ENCODE results near the gene ZNF496. TPM values are rescaled to one million over a fixed set of nuclear protein-coding genes. Genes with fewer than 3 reads are reported as not detected.
"Not testable (repeated sequence)": the region's sequence is repeated elsewhere in the genome, so short reads cannot be mapped to it uniquely, and the experiment has no call there.

ZNF496 gene
- total RNA-seq, 1 experiment from 2014 or later = 21.4 TPM

GRCh38 chr1:247375747-247376146 lies 44.1 kb upstream of the ZNF496 start:
- POLR2A ChIA-PET = no interaction called here
- Histone ChIP-seq H3K36me3 (ENCODE audit: control insufficient read depth, insufficient read depth, low read length) (no peaks in the 10 kb centered on the region), H3K4me3 (ENCODE audit: low read depth in 2 of 2, low read length in 2 of 2) (no peak overlapping the region), H3K4me1 (ENCODE audit: control insufficient read depth, insufficient read depth, low read length) (no peaks in the 10 kb centered on the region), H3K27me3 (ENCODE audit: control insufficient read depth, insufficient read depth, low read length) (no peaks in the 10 kb centered on the region), H3K9me3 (ENCODE audit: control insufficient read depth, insufficient read depth, low read depth, low read length) (no peaks in the 10 kb centered on the region), H3K27ac (ENCODE audit: low read length) (no peak overlapping the region)
- ATAC-seq (no peak), DNase-seq (ENCODE audit: low read depth, low spot score) (no peak)
- BruUV-seq (replicated peaks) = no TSS peak
- intact Hi-C loops (cut with micrococcal nuclease; ENCODE audit: unreplicated experiment) = no loop called here
- in situ Hi-C loops (cut with HindIII; ENCODE audit: low pct_unique_long_range_greater_than_20kb, low sequenced_read_pairs) = no loop called here
- CTCF ChIA-PET = no interaction called here
- no peak for TF ChIP-seq SIN3A (IDR thresholded peaks at IDR 0.05; ENCODE audit: borderline replicate concordance, insufficient read depth, low read depth, low read length)
- TF ChIP-seq REST (IDR thresholded peaks at IDR 0.05; ENCODE audit: insufficient read depth in 1 of 2, low read depth in 2 of 2, low read length in 1 of 2) = no peak
- TF ChIP-seq, protein P1, sequence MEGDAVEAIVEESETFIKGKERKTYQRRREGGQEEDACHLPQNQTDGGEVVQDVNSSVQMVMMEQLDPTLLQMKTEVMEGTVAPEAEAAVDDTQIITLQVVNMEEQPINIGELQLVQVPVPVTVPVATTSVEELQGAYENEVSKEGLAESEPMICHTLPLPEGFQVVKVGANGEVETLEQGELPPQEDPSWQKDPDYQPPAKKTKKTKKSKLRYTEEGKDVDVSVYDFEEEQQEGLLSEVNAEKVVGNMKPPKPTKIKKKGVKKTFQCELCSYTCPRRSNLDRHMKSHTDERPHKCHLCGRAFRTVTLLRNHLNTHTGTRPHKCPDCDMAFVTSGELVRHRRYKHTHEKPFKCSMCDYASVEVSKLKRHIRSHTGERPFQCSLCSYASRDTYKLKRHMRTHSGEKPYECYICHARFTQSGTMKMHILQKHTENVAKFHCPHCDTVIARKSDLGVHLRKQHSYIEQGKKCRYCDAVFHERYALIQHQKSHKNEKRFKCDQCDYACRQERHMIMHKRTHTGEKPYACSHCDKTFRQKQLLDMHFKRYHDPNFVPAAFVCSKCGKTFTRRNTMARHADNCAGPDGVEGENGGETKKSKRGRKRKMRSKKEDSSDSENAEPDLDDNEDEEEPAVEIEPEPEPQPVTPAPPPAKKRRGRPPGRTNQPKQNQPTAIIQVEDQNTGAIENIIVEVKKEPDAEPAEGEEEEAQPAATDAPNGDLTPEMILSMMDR (IDR thresholded peaks at IDR 0.05) = no peak
- TF ChIP-seq TCF7L2 (IDR thresholded peaks at IDR 0.05; ENCODE audit: low read depth, low read length) = no peak
- no peak for TF ChIP-seq POLR2AphosphoS5 (IDR thresholded peaks at IDR 0.05; ENCODE audit: low read depth, low read length)

DNA sequence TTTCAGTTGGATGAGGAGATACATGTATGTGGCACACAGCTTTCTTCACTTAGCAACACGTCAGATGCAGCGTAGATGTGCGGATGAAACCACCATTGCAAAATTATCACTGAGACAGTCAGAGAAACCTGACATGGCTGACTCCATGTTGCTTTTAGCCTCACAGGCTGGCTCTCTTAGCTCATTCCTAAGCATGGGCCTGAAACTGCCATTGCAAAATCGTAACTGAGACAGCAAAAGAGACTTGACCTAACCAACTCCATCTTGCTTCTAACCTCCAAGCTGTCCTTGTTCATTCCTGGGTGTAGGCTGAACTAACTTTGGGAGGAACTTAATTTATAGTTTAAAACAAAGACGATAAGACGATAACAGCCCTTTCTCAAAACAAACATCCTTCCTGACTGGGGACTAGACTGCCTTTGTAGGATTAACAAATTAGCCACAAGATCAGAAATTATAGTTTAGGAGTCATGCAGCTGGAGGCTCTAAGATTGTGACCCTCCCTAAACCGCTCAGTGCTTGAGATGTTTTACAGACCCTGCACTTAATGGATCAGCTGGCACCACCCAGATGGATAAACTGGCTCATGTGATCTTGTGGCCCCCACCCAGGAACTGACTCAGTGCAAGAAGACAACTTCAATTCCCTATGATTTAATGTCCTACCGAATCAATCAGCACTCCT lies 43.1 kb upstream of the ZNF496 start:
- H3K4me3 ChIP-seq (ENCODE audit: low read depth in 2 of 2, low read length in 2 of 2); POLR2A ChIA-PET; H3K9me3 ChIP-seq (ENCODE audit: control insufficient read depth, insufficient read depth, low read depth, low read length); in situ Hi-C loops (cut with HindIII; ENCODE audit: low pct_unique_long_range_greater_than_20kb, low sequenced_read_pairs); H3K27ac ChIP-seq (ENCODE audit: low read length); BruUV-seq (replicated peaks); ATAC-seq; DNase-seq (ENCODE audit: low read depth, low spot score); H3K36me3 ChIP-seq (ENCODE audit: control insufficient read depth, insufficient read depth, low read length); H3K27me3 ChIP-seq (ENCODE audit: control insufficient read depth, insufficient read depth, low read length); H3K4me1 ChIP-seq (ENCODE audit: control insufficient read depth, insufficient read depth, low read length): not testable (repeated sequence)
- intact Hi-C loops (cut with micrococcal nuclease; ENCODE audit: unreplicated experiment) = loop anchor here (5.0 kb wide), 2 partner anchors 113 to 203 kb away; no protein-coding TSS in a partner anchor
- CTCF ChIA-PET = interaction anchor here (0.7 kb wide), 1 partner anchor 14 kb away, joined by 5 read pairs; no protein-coding TSS in a partner anchor

- H3K27ac ChIP-seq (ENCODE audit: low read length) = no peak overlapping the region
- H3K4me1 ChIP-seq (ENCODE audit: control insufficient read depth, insufficient read depth, low read length) = no peaks in the 10 kb centered on the region
- DNase-seq (ENCODE audit: low read depth, low spot score) (no peak), ATAC-seq (peak; percentile 85)
- no peaks in the 10 kb centered on the region for H3K36me3 ChIP-seq (ENCODE audit: control insufficient read depth, insufficient read depth, low read length)
- ChIA-PET POLR2A (no interaction called here), CTCF (interaction anchor here (0.5 to 0.7 kb wide), 2 partner anchors 13 to 117 kb away, joined by 4 to 5 read pairs; no protein-coding TSS in a partner anchor)
- intact Hi-C loops (cut with micrococcal nuclease; ENCODE audit: unreplicated experiment) = loop anchor here (5.0 kb wide), 2 partner anchors 114 to 204 kb away; no protein-coding TSS in a partner anchor
- no TSS peak for BruUV-seq (replicated peaks)
- no peaks in the 10 kb centered on the region for H3K27me3 ChIP-seq (ENCODE audit: control insufficient read depth, insufficient read depth, low read length)
- in situ Hi-C loops (cut with HindIII; ENCODE audit: low pct_unique_long_range_greater_than_20kb, low sequenced_read_pairs) = no loop called here
- TF ChIP-seq, protein P1 (IDR thresholded peaks at IDR 0.05) = peak; percentile 88
- no peak for TF ChIP-seq REST (IDR thresholded peaks at IDR 0.05; ENCODE audit: insufficient read depth in 1 of 2, low read depth in 2 of 2, low read length in 1 of 2)
- peak overlapping the region; percentile 45 to 57 for H3K4me3 ChIP-seq (ENCODE audit: low read depth in 2 of 2, low read length in 2 of 2)
- no peaks in the 10 kb centered on the region for H3K9me3 ChIP-seq (ENCODE audit: control insufficient read depth, insufficient read depth, low read depth, low read length)
Measured at GRCh38 chr1:247373721-247374141, 42.1 kb upstream of the ZNF496 start.
